SU-DHL-6 (cell line): ENCODE measurements around the gene ATP10A.

Experiments
- H2AFZ ChIP-seq: fragments of 200-600 bp; sonication (generic); 2 replicates; pipeline ENCODE4 v1.6.1; 2014; ENCODE audit warnings: low read depth, mild to moderate bottlenecking, moderate library complexity, mixed read lengths, antibody characterized with exemption, low read length; ENCODE audit not compliant: severe bottlenecking
- H3F3A ChIP-seq: fragments of 200-600 bp; shearing (Covaris generic); 2 replicates; pipeline ENCODE4 v1.6.0; 2016; ENCODE audit warnings: antibody characterized with exemption, mild to moderate bottlenecking; ENCODE audit not compliant: insufficient read depth
- H3K27ac ChIP-seq: fragments of 200-600 bp; sonication (generic); 2 replicates; pipeline ENCODE4 v1.5.1; 2016; ENCODE audit warnings: low read depth, mild to moderate bottlenecking, low read length, moderate library complexity, mixed read lengths
- H3K27me3 ChIP-seq: fragments of 200-600 bp; sonication (generic), shearing (Covaris generic); 2 replicates; pipeline ENCODE4 v1.6.0; 2014; ENCODE audit warnings: mild to moderate bottlenecking, low read length
- H3K36me3 ChIP-seq: fragments of 200-600 bp; sonication (generic); 2 replicates; pipeline ENCODE4 v1.6.1; 2014; ENCODE audit warnings: mild to moderate bottlenecking, low read length, mixed read lengths
- H3K4me2 ChIP-seq: fragments of 300-600, 200-600 bp; shearing (Covaris generic), sonication (generic); 2 replicates; pipeline ENCODE4 v1.6.0; 2014; ENCODE audit warnings: low read length, low read depth, mild to moderate bottlenecking; ENCODE audit not compliant: poor library complexity, severe bottlenecking
- H3K4me3 ChIP-seq: fragments of 200-600 bp; sonication (generic); 2 replicates; pipeline ENCODE4 v1.5.1; 2014; ENCODE audit warnings: antibody characterized with exemption, low read length, mild to moderate bottlenecking, mixed read lengths; ENCODE audit not compliant: insufficient read depth, poor library complexity, severe bottlenecking
- H3K79me2 ChIP-seq: fragments of 200-600 bp; sonication (generic); 2 replicates; pipeline ENCODE4 v1.6.1; 2014; ENCODE audit warnings: mild to moderate bottlenecking, low read length, moderate library complexity; ENCODE audit not compliant: insufficient read depth
- H3K9ac ChIP-seq: fragments of 200-600 bp; sonication (generic); 2 replicates; pipeline ENCODE4 v1.7.0; 2014; ENCODE audit warnings: mild to moderate bottlenecking, low read length
- H3K9me2 ChIP-seq: fragments of 200-600 bp; sonication (generic); replicated peaks from 2 replicates; pipeline ENCODE4 v1.6.1; 2014; ENCODE audit warnings: low read length; ENCODE audit not compliant: insufficient read depth
- H3K9me3 ChIP-seq: fragments of 200-600 bp; sonication (generic); 2 replicates; pipeline ENCODE4 v1.6.1; 2014; ENCODE audit warnings: low read length, mixed read lengths; ENCODE audit not compliant: insufficient read depth
- H4K20me1 ChIP-seq: fragments of 200-600 bp; sonication (generic); 2 replicates; pipeline ENCODE4 v1.6.1; 2014; ENCODE audit warnings: low read depth, mild to moderate bottlenecking, antibody characterized with exemption, low read length, moderate library complexity, mixed read lengths
- CTCF ChIP-seq: fragments of 200-600 bp; sonication (generic); IDR thresholded peaks from one replicate; pipeline ENCODE4 v1.5.1; 2017; ENCODE audit warnings: antibody characterized with exemption, mild to moderate bottlenecking, low read length, moderate library complexity; ENCODE audit not compliant: insufficient read depth, poor library complexity, severe bottlenecking
- EZH2phosphoT487 ChIP-seq: fragments of 200-600 bp; sonication (generic), shearing (Covaris generic); conservative IDR thresholded peaks from 2 replicates; pipeline ENCODE4 v1.6.1; 2018; ENCODE audit warnings: mild to moderate bottlenecking, antibody characterized with exemption, low read length, moderate library complexity, mixed read lengths

Gene ATP10A

GRCh38 chr15:25710184-25710583, 152.9 kb downstream of the ATP10A start:
- TF ChIP-seq CTCF = peak; percentile 73
- TF ChIP-seq EZH2phosphoT487 = no peak
- Histone ChIP-seq H3K27me3 (no peaks in the 10 kb centered on the region), H3K4me2 (no peak overlapping the region), H4K20me1 (no peaks in the 10 kb centered on the region), H3F3A (no peaks in the 10 kb centered on the region), H3K79me2 (no peaks in the 10 kb centered on the region), H3K9me3 (no peaks in the 10 kb centered on the region), H2AFZ (no peak overlapping the region), H3K4me3 (no peak overlapping the region), H3K9ac (no peak overlapping the region), H3K36me3 (no peaks in the 10 kb centered on the region), H3K9me2 (no peaks in the 10 kb centered on the region), H3K27ac (no peak overlapping the region)

GRCh38 chr15:25709437-25710159, 153.5 kb downstream of the ATP10A start:
- Histone ChIP-seq H3K4me2 (no peak overlapping the region), H3K27me3 (no peaks in the 10 kb centered on the region), H3K4me3 (no peak overlapping the region), H3K79me2 (no peaks in the 10 kb centered on the region), H3K36me3 (no peaks in the 10 kb centered on the region), H3K9me3 (no peaks in the 10 kb centered on the region), H3F3A (no peaks in the 10 kb centered on the region), H4K20me1 (no peaks in the 10 kb centered on the region), H3K9me2 (no peaks in the 10 kb centered on the region), H3K27ac (no peak overlapping the region), H3K9ac (no peak overlapping the region), H2AFZ (no peak overlapping the region)
- TF ChIP-seq EZH2phosphoT487 (no peak), CTCF (no peak)

GRCh38 chr15:25708391-25708790, 154.7 kb downstream of the ATP10A start:
- Histone ChIP-seq H3K79me2 (no peaks in the 10 kb centered on the region), H3F3A (no peaks in the 10 kb centered on the region), H3K9me2 (no peaks in the 10 kb centered on the region), H2AFZ (no peak overlapping the region), H3K36me3 (no peaks in the 10 kb centered on the region), H3K4me3 (no peak overlapping the region), H3K27me3 (no peaks in the 10 kb centered on the region), H4K20me1 (no peaks in the 10 kb centered on the region), H3K9me3 (no peaks in the 10 kb centered on the region), H3K9ac (no peak overlapping the region), H3K4me2 (no peak overlapping the region), H3K27ac (no peak overlapping the region)
- no peak for TF ChIP-seq EZH2phosphoT487
- TF ChIP-seq CTCF = no peak
